ENCODE results near the gene UMPS.
A peak's percentile ranks its signal among the peaks of the same experiment; 100 is the strongest.

Gene UMPS

GRCh38 chr3:124773351-124774326, 43.4 kb downstream of the UMPS start:
- no peak for TF ChIP-seq CTCF (IDR thresholded peaks at IDR 0.05)
- Histone ChIP-seq H3K27ac (peak overlapping the region; percentile 58 to 97), H3K4me3 (no peak overlapping the region)
- DNase-seq (ENCODE audit: low spot score): no peak

GRCh38 chr3:124774327-124774718, 44.1 kb downstream of the UMPS start:
- Histone ChIP-seq H3K27ac (peak overlapping the region; percentile 58 to 97), H3K4me3 (no peak overlapping the region)
- TF ChIP-seq CTCF (IDR thresholded peaks at IDR 0.05): no peak
- DNase-seq (ENCODE audit: low spot score): no peak

- no peak for TF ChIP-seq CTCF (IDR thresholded peaks at IDR 0.05)
- Histone ChIP-seq H3K4me3 (no peak overlapping the region), H3K27ac (peak overlapping the region; percentile 58 to 97)
- DNase-seq (ENCODE audit: low spot score): no peak
Measured at GRCh38 chr3:124774841-124775402, 44.7 kb downstream of the UMPS start.

- H3K4me3 ChIP-seq: no peak overlapping the region
- no peak for DNase-seq (ENCODE audit: low spot score)
- peak overlapping the region; percentile 58 to 97 for H3K27ac ChIP-seq
- TF ChIP-seq CTCF (IDR thresholded peaks at IDR 0.05): no peak
Measured at GRCh38 chr3:124775877-124776276, 45.6 kb downstream of the UMPS start.

- Histone ChIP-seq H3K27ac (peak overlapping the region; percentile 48 to 97), H3K4me3 (no peak overlapping the region)
- TF ChIP-seq CTCF (IDR thresholded peaks at IDR 0.05): no peak
- no peak for DNase-seq (ENCODE audit: low spot score)
Measured at GRCh38 chr3:124776856-124777255, 46.6 kb downstream of the UMPS start.

- no peak for DNase-seq (ENCODE audit: low spot score)
- no peak for TF ChIP-seq CTCF (IDR thresholded peaks at IDR 0.05)
- H3K4me3 ChIP-seq: no peak overlapping the region
- peak overlapping the region; percentile 48 to 97 for H3K27ac ChIP-seq
Measured at GRCh38 chr3:124777762-124778470, 47.7 kb downstream of the UMPS start.
